OCI-LY1 (cell line): Measurements from ENCODE around the gene DMRTA1.

Experiments used
- CTCF ChIP-seq: fragments of 200-600 bp; sonication (generic), shearing (Covaris generic); IDR thresholded peaks from 2 replicates; pipeline ENCODE4 v1.5.1; 2017; ENCODE audit warnings: mild to moderate bottlenecking, antibody characterized with exemption, low read length, moderate library complexity, mixed read lengths
- EZH2 ChIP-seq: fragments of 200-600 bp; sonication (generic), shearing (Covaris generic); IDR thresholded peaks from 2 replicates; pipeline ENCODE4 v1.8.0; 2017; ENCODE audit warnings: borderline replicate concordance, mixed run types, mild to moderate bottlenecking, antibody characterized with exemption, low read length, moderate library complexity, mixed read lengths

DNA sequence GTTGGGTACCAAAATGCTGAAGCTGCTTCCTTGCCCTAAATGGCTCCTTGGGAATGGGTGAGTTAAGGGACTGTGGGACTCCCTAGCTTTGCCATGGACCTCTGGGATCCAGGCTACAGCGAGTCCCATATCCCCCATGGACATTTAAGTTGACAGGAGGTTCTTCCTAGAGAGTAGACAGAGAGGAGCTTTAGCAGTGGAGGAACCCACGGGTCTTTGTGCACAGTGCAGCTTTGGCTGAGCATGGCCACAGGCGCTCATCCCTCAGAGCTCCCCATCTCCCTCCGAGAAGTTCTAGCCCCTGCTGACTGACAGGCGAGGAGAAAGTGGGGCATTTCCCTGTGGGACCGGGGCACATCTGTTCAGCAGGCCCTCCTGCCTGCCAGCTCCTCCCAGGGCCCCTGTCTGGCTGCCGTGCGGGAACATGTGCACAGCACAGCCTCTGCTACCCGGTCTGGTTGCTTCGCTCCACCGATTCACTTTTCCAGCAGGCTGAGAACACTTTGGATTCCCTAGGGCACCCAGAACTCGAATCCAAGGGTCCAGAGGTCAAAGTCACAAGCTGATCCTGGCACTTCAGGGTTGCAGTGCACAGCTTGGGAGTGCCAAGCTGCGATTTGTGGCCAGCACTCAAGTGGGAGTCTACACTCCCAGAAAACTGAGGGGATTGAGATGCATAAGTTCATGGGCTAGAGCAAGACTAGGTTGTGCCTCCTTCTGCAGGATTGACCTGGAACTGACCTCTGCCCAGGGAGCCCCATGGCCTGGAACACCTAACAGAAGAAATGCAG lies 40.6 kb upstream of the DMRTA1 start:
- no peak for TF ChIP-seq CTCF
- TF ChIP-seq EZH2, result no peak
